SJSA1 (cell line): ENCODE data around the gene SRI. TPM values are rescaled to one million over a fixed set of nuclear protein-coding genes. Genes with fewer than 3 reads are reported as not detected.
"Not testable (repeated sequence)": the region's sequence is repeated elsewhere in the genome, so short reads cannot be mapped to it uniquely, and the experiment has no call there.

ENCODE experiments used
- DNase-seq, 2 experiments: peaks; one replicate each; pipeline ENCODE4 v3.0.0-alpha.2; 2015 to 2020; ENCODE audit warnings: low spot score in 2 of 2, low read depth in 1 of 2
- H3K27ac ChIP-seq: fragments of 250-450 bp; sonication (Bioruptor Pico); 2 replicates; pipeline ENCODE4 v1.5.1; 2020; ENCODE audit warnings: mild to moderate bottlenecking, moderate library complexity
- H3K27me3 ChIP-seq: fragments of 250-450 bp; sonication (Bioruptor Pico); replicated peaks from 2 replicates; pipeline ENCODE4 v1.5.1; 2020; ENCODE audit warnings: mild to moderate bottlenecking, moderate library complexity
- H3K36me3 ChIP-seq: fragments of 250-450 bp; sonication (Bioruptor Pico); 2 replicates; pipeline ENCODE4 v1.5.1; 2020; ENCODE audit warnings: mild to moderate bottlenecking
- H3K4me1 ChIP-seq: fragments of 250-450 bp; sonication (Bioruptor Pico); replicated peaks from 2 replicates; pipeline ENCODE4 v1.6.1; 2021; ENCODE audit warnings: mild to moderate bottlenecking
- H3K4me3 ChIP-seq: fragments of 250-450 bp; sonication (Bioruptor Pico); 2 replicates; pipeline ENCODE4 v1.5.1; 2020; ENCODE audit warnings: mild to moderate bottlenecking
- H3K9me3 ChIP-seq: fragments of 250-450 bp; sonication (Bioruptor Pico); replicated peaks from 2 replicates; pipeline ENCODE4 v1.5.1; 2020; ENCODE audit warnings: mild to moderate bottlenecking
- total RNA-seq: library from RNA; depleted of rRNA; stranded (reverse); fragments of >200 nt; shearing (Covaris generic); gene quantifications from 2 replicates; pipeline ENCODE4 v1.2.3, GENCODE V29; 2014; rRNA removed

The SRI gene, protein sequence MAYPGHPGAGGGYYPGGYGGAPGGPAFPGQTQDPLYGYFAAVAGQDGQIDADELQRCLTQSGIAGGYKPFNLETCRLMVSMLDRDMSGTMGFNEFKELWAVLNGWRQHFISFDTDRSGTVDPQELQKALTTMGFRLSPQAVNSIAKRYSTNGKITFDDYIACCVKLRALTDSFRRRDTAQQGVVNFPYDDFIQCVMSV
- 75.6 and 103 TPM in 2 replicates for total RNA-seq

DNA sequence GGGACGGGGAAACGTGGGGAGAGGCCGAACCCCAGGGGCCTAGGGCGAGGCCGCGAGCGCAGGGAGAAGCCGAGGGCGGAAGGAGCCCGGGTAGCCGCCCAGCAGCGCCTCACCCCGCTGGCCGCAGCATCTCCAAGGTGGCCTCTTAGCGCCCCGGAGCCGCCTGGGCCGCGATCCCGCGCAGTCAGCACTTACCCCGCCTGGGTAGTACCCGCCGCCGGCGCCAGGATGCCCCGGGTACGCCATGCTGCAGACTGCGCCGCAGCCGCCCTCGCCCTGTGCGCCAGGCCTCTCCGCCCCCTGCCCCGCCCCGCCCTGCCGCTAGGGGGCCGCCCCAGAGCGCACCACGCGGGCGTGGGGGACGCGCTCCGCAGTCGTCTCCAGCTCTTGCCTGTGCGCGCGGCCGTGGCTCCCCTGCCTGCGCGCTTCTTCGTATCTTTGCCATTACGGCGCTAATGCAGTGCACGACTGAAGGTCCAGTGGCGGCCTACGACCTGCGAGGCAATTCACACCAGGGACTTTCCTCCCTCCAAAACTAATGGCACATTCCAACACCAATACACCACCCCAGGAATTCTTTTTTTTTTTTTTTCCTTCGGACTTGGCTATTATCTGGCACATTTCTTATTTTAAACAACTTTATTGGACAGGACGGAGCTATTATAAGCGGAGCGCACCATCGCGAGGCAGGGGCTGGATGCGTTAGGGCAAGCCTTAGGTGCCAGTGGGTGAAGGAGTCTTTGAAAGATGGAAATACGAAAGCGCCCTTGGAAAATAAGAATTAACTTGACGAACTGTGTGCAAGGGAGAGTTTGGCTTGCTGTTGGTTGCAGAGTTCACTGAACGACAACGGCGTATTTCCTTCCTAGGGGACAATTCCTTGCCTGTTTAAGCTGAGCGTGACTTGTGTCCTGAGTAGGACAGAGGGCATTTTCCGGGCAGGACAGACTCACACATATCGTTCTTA is at the start of gene SRI:
TSS of gene SRI (minus strand) at position 258 of the 967 bp plus-strand sequence. CDS start at position 246, 12 bp downstream.
- H3K27me3 ChIP-seq, result no peaks in the 10 kb centered on the region
- H3K36me3 ChIP-seq, result peaks cover 22% of the 10 kb centered on the region
- peak; percentile 88 to 91 for DNase-seq

DNA sequence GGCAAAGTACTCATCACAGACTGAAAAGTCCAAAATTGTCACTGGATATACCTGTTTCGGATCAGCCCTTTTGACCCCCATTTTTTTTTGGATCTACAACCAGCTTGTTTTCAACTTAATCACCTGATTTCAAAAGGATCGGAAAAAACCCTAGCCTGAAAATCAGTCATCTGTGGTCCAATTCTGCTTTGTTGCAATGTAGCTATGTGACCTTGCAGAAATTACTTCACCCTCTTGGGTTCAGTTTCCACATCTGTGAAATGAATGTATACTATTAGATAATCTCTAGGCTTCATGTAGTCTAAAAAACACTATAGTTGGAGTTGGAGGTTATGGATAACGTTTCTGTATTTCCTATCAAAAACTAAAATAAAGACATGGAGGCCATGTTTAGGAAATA is 49.7 kb upstream of the SRI start:
- no peaks in the 10 kb centered on the region for H3K36me3 ChIP-seq
- H3K27ac ChIP-seq, result no peak overlapping the region

More for the DNA sequence above, at the start of gene SRI:
- peak within 1 kb of the TSS; percentile 96 for H3K27ac ChIP-seq
- peaks cover 17% of the 10 kb centered on the region for H3K4me1 ChIP-seq
- peak within 1 kb of the TSS; percentile 92 for H3K4me3 ChIP-seq
- H3K9me3 ChIP-seq, result no peaks in the 10 kb centered on the region; the same call in 1 of the 2 replicates

DNA sequence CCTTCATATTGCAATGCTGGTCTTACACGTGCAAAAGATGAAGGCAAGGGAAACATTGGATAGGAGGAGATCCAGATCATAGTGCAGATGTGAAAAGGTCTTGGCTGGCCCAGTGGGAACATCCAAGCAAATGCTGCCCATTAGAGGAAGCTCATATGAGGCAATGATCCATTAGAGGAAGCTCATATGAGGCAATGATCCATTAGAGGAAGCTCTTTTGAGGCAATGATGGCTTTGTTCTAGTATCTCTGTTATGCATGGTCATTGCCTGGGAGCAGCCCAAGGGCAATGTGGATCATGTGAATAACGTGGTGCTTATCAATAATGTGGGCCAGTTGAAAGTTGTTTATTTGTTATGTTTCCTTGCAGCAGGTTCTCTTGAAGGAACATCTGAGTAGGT is 49.0 kb upstream of the SRI start:
- Histone ChIP-seq H3K4me1 (no peaks in the 10 kb centered on the region), H3K9me3 (no peaks in the 10 kb centered on the region), H3K36me3 (no peaks in the 10 kb centered on the region), H3K27ac (no peak overlapping the region), H3K4me3 (no peak overlapping the region), H3K27me3 (no peaks in the 10 kb centered on the region)
- DNase-seq, result no peak

More for the DNA sequence above, 49.7 kb upstream of the SRI start:
- Histone ChIP-seq H3K4me3 (no peak overlapping the region), H3K27me3 (no peaks in the 10 kb centered on the region), H3K4me1 (no peaks in the 10 kb centered on the region), H3K9me3 (no peaks in the 10 kb centered on the region)
- DNase-seq, result no peak

DNA sequence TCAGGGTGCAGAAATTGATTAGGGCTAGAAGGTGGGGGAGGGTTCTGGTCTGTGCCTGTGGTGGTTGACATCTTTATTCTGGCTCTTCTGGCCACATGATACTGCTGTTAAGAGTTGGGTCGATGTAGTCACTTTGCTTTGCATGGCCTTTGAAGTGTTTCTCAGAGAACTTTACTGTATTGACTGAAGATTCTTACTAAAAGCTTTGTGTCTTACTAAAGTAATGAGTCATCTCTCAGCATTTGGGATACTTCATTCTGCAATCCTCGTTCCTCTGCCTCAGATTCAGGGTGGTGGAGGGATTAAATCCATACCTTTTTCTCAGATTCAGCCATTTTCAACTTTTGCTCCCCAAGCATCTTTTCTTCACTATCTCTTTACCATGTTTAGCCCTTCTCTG is 48.2 kb upstream of the SRI start:
- Histone ChIP-seq H3K4me3 (no peak overlapping the region), H3K27ac (no peak overlapping the region), H3K9me3 (no peaks in the 10 kb centered on the region), H3K4me1 (no peaks in the 10 kb centered on the region), H3K27me3 (no peaks in the 10 kb centered on the region), H3K36me3 (no peaks in the 10 kb centered on the region)
- DNase-seq, result no peak

DNA sequence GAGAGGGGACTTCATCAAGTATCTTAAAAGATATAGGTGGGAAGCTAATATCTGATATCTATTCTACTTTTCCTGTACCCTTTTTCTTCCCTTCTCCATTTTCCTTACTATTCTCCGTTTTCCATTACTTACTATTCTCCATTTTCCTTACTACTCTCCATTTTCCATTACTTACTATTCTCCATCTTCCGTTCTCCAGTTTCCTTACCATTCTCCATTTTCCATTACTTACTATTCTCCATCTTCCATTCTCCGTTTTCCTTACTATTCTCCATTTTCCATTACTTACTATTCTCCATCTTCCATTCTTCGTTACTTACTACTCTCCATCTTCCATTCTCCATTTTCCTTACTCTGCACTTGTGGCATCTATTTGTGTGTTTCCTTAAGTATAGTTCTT is 47.6 kb upstream of the SRI start:
- no peaks in the 10 kb centered on the region for H3K9me3 ChIP-seq

DNA sequence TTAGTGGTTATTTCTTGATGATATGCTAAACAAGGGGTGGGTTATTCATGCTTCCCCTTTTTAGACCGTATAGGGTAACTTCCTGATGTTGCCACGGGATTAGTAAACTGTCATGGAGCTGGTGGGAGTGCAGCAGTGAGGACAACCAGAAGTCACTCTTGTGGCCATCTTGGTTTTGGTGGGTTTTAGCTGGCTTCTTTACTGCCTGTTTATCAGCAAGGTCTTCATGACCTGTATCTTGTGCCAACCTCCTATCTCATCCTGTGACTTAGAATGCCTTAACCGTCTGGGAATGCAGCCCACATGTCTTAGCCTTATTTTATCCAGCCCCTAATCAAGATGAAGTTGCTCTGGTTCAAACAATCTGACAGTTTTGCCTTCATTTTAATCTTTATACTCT is 45.1 kb upstream of the SRI start:
- not testable (repeated sequence) for H3K4me1 ChIP-seq, H3K27me3 ChIP-seq, H3K4me3 ChIP-seq, H3K27ac ChIP-seq, H3K9me3 ChIP-seq, H3K36me3 ChIP-seq, DNase-seq

More for the DNA sequence above, 47.6 kb upstream of the SRI start:
- H3K36me3 ChIP-seq, result no peaks in the 10 kb centered on the region
- H3K4me3 ChIP-seq, result no peak overlapping the region
- no peak overlapping the region for H3K27ac ChIP-seq
- no peak for DNase-seq
- no peaks in the 10 kb centered on the region for H3K27me3 ChIP-seq
- H3K4me1 ChIP-seq, result no peaks in the 10 kb centered on the region

DNA sequence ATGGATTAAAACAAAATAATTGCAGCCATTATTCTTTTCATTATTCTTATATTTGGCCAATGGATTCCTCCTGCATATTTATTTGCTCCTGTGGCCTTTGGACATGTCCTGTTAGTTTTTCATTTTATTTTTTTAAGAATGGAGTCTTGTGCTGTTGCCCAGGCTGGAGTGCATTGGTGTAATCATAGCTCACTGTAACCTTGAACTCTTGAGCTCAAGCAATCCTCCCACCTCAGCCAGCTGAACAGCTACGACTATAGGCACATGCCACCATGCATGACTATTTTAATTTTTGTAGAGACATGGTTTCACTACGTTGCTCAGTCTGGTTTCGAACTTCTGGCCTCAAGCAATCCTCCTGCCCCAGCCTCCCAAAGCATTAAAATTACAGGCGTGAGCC is 42.7 kb upstream of the SRI start:
- Histone ChIP-seq H3K4me1 (no peaks in the 10 kb centered on the region), H3K27ac (no peak overlapping the region), H3K4me3 (no peak overlapping the region), H3K36me3 (no peaks in the 10 kb centered on the region), H3K27me3 (no peaks in the 10 kb centered on the region), H3K9me3 (no peaks in the 10 kb centered on the region)
- no peak for DNase-seq

DNA sequence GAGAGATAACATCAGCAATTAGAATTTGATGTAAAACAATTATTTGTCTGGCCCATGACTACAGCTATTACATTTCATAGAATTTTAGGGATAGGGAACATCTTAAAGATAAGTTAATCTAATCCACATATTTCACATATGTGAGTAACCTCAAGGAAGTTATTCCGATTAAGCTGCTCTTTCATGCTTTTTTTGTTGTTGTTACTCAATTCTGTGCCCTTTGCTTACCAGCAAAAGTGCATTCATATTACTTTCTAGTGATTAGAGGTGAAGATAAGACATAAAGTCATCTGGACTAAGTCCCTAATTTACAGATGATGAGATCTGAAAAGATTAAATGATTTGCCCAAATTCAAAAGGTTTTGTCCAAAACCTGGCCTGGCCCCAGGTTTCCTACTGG is 40.9 kb upstream of the SRI start:
- H3K27ac ChIP-seq, result no peak overlapping the region
- H3K36me3 ChIP-seq, result no peaks in the 10 kb centered on the region
- no peaks in the 10 kb centered on the region for H3K9me3 ChIP-seq
- no peaks in the 10 kb centered on the region for H3K27me3 ChIP-seq
- H3K4me3 ChIP-seq, result no peak overlapping the region
- H3K4me1 ChIP-seq, result no peaks in the 10 kb centered on the region
- DNase-seq, result no peak

DNA sequence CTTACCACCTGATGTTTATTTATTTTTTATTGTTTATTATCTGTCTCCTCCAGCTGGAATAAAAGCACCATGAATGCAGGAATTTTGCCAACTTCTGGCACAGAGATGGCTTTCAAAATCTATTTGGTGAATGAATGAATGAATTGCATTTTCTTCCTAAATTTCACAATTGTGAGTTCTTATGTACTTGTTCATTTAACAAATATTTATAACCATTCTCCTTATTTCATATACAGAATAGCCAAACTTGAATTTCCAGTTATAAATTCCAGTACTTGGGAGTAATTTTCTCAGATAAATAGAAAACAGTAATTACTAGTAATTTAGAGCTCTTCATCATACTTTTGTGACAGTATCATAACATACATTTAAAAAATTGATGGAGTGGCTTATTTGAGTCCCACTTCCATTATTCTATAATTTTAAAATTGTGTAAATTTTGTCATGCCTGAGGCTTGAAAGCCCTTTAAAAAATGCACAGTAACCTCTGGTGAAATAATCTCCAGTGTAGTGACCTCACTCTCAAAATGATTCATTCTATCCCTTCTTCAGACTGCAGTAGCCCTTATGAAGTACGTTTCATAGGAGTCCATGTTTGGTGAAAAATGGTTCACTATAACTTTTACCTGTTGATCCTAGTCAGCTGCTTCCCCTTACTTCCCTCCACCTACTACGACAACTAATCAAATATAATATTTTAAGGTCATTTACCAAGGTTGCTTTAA is 40.0 kb upstream of the SRI start:
- Histone ChIP-seq H3K36me3 (no peaks in the 10 kb centered on the region), H3K27me3 (no peaks in the 10 kb centered on the region), H3K4me1 (no peaks in the 10 kb centered on the region), H3K27ac (no peak overlapping the region), H3K9me3 (no peaks in the 10 kb centered on the region), H3K4me3 (no peak overlapping the region)
- no peak for DNase-seq

DNA sequence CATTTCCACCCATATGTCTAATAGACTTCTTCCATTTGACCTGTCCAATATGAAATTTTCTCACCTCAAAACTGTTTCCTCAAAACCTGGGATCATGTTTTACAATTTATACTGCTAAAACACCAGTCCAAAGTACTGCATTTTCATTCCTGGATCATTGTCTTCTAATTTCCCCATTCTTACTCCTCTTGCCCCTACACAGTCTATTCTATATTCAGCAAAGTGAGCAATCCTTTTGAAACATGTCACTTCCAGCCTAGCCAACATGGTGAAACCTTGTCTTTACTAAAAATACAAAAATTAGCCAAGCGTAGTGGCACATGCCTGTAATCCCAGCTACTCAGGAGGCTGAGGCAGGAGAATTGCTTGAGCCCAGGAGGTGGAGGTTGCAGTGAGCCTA is 38.5 kb upstream of the SRI start:
- not testable (repeated sequence) for H3K4me3 ChIP-seq, H3K27ac ChIP-seq, H3K4me1 ChIP-seq, DNase-seq, H3K27me3 ChIP-seq, H3K36me3 ChIP-seq, H3K9me3 ChIP-seq

DNA sequence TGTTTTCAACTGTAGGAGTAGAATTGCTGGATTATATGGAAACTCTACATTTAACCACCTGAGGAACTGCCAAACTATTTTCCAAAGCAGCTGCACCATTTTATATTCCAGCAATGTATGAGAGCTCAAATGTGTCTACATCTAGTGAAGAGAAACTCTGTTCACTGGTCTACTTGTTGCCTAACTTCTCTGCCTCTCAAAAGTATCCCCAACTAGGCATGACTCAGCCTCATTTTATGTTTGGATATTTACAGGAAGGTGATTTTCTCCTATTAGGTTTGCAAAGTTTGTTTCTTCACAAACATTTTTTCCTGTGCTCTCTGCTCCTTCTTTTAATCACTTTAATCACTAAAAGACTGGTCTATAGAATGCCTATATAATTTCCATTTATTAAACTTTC is 37.1 kb upstream of the SRI start:
- Histone ChIP-seq H3K36me3 (no peaks in the 10 kb centered on the region), H3K27me3 (no peaks in the 10 kb centered on the region), H3K27ac (no peak overlapping the region), H3K4me3 (no peak overlapping the region), H3K4me1 (no peaks in the 10 kb centered on the region), H3K9me3 (no peaks in the 10 kb centered on the region)
- DNase-seq, result no peak

DNA sequence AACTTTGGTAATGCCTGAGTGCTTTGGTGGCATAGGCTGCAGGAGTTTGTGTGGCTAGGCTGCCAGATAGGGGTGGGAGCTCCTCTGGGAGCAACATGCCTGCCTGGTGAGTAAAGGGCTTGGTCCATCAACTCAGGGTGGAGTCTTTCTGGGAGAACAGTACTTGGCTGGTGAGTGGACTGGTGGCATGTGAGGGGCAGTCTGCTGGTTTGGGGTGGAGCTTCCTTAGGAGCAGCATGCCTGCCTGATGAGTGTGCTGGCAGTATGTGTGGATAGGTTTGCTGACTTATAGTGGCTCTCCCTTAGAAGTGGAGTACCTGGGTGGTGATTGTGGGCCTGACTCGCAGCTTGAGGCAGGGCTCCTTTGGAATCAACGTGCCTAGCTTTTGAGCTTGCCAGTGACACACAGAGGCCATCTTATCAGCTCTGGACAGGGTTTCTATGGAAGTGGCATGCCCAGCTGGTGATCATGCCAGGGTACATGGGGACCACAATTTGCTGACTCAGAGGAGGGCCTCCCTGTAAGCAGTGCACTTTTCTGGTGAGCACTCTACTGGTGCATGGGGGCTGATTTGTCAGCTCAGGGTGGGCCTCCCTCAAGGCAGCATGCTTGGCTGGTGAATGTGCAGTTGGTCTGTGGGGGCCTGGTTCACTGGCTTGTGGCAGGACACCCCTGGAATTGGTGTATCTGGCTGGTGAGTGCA is 35.0 kb upstream of the SRI start:
- Histone ChIP-seq H3K4me3 (no peak overlapping the region), H3K9me3 (no peaks in the 10 kb centered on the region), H3K27me3 (no peaks in the 10 kb centered on the region), H3K36me3 (no peaks in the 10 kb centered on the region), H3K4me1 (no peaks in the 10 kb centered on the region), H3K27ac (no peak overlapping the region)
- DNase-seq, result no peak

DNA sequence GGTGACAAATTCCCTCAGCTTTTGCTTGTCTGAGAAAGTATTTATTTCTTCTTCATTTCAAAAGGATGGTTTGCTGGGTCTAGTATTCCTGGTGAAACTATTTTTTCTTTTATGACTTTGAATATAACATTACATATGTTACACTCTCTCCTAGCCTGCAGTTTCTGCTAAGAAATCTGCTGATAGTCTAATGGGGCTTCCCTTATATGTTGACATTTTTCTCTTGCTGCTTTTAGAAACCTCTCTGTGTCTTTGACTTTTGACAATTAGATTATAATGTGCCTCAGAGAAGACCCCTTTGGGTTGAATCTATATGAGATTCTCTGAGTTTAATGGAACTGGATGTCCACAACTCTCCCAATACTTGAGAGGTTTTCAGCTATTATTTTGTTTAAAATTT is 33.8 kb upstream of the SRI start:
- DNase-seq, result no peak
- H3K27me3 ChIP-seq, result no peaks in the 10 kb centered on the region
- H3K4me3 ChIP-seq, result no peak overlapping the region
- no peaks in the 10 kb centered on the region for H3K36me3 ChIP-seq
- no peaks in the 10 kb centered on the region for H3K9me3 ChIP-seq
- H3K27ac ChIP-seq, result no peak overlapping the region
- H3K4me1 ChIP-seq, result no peaks in the 10 kb centered on the region
